GM21423 (cell line): ENCODE results near the gene GPR18.

Experiments used
- ATAC-seq: cut with Tn5 transposase; IDR thresholded peaks from one replicate; pipeline ENCODE4 v1.9.1; 2021; ENCODE audit warnings: mild to moderate bottlenecking, moderate library complexity; ENCODE audit not compliant: unreplicated experiment

The GPR18 gene, protein sequence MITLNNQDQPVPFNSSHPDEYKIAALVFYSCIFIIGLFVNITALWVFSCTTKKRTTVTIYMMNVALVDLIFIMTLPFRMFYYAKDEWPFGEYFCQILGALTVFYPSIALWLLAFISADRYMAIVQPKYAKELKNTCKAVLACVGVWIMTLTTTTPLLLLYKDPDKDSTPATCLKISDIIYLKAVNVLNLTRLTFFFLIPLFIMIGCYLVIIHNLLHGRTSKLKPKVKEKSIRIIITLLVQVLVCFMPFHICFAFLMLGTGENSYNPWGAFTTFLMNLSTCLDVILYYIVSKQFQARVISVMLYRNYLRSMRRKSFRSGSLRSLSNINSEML

DNA sequence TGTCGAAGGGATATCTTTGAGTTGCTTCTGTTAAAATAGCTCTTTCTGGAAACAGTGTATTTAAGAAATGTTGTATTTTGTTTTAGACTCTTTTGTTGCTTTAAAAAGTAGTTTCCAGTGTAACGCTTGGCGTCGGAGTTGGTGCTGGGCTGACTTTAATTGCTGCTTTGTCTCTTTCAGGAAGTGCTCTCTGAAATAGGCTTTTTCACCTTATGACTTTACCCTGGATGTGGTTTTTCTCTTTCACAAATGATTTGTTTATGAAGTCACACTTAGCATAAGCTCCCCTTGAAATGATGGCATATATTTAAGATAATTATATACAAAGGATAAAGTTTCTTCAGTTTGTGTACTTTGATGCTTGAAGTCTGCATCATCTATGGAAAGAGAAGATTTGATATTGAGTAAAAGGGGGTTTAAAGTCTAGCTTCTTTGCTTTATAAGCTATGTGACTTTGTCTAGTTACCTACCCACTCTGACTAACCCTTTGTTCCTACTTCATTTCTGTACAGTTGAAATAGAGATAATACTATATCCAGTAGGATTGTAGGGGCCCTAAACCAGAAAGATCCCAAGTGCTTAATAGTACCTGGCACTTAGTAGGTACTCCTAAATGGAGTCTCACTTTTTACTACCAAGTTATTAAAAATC, at the start of gene GPR18:
GPR18 (minus strand) TSS at position 170 of the 651 bp plus-strand sequence. CDS start 2,507 bp downstream, outside the sequence.
- peak; percentile 76 for ATAC-seq

DNA sequence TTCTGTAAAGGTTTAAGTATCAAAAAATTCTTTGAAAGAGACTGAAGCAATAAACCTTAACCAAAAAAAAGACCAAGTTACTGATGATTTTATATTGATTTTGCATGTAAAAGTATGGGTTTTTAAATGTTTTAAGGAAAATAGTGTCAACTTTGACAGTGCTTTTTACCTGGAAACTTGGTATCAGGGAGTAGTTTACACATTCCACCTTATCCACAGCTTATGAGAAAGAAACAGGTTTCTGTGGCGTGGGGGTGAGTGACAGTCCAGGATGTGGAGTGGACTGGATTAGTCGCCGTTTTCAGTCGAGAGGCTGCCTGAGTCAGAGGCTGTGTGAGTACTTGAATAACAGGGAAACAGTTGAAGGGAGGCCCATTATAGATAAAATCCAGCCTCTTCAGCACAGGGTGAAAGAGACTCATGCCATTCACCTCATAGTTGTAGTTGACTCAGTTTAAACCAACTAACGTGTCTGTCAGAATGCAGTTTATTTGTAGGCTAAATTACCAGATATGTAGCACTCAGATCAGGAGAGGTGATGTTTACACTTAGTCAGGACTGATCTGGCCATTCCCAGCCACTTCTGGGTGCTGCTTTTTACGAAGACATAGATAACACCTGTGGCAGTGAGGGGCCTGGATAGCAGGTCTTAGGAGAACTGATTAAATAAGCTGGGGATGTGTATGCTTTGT, 49.6 kb upstream of the GPR18 start:
- ATAC-seq = peak; percentile 45

DNA sequence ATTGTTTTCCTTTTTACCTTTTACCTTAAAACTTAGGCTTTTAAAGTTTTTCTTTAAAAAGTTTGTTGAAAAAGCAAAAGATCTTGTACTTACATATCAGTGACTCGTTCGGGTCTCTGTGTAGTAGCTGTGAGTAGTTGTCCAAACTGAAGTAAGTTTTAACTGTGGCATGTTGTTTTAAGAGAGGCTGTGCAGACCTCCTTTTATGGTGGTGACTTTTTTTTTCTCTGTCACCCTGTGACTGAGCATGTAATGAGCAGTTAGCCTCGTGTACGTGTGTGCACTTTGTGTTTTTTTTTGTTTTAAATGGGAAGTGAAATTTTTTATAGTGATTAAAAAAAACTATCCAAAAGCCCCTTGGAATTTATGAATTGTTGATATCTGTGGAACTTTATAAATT, 49.1 kb upstream of the GPR18 start, which contains the start of gene GPR183:
GPR183 (minus strand) TSS at position 153 of the 400 bp plus-strand sequence. CDS start 11,254 bp downstream, outside the sequence.
- ATAC-seq = peak; percentile 55

DNA sequence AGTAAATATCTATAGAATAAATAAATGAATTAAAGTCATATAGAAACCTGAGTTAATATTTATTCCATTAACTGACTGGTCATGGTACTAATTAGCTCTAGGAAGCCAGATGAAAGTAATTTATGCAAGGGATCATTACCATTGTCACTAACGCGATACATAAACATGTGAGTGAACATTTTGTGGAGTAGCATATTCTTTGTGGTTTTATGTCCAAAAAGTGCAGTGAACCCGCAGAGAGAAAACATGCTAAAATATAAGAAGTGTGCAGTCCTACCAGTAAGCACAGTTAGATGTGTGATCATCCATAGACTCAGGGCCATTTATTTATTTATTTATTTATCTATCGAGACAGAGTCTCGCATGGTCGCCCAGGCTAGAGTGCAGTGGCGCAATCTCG, 47.4 kb upstream of the GPR18 start:
- no peak for ATAC-seq

DNA sequence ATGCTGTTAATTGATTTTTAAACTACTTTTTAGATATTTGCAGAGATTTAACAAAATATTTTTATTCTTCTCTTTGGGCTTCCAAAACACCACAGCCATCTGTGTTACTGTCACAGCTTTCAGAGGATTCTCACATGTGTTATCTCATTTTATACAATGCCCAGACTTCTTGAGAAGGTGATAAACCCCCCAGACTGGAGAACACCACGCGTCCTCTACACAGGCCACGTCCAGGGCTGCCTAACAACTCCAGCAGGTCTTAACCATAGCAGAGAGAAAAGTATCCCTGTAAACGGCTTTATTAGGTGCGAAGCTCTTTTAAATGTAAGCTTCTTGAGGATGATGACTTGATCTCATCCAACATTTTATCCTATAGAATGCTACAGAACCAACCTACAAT, 47.0 kb upstream of the GPR18 start:
- ATAC-seq = no peak

DNA sequence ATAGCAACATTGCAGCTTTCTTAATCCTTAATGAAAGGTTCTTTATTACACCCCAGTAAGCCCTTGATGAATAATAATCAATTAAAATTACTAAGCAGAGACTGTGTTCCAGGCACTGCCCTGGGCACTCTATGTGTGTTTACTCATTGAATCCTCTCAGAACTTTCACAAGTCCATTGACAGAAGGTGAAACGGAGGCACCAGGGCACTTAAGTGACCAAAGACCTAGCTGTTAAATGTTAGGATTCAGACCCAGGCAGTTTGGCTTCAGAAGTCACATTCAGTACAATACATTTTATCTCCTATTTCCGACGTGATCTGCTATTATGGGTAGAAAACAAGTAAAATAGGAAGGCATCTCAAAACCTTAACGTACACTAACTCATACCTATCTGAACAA, 46.4 kb upstream of the GPR18 start:
- ATAC-seq = no peak

DNA sequence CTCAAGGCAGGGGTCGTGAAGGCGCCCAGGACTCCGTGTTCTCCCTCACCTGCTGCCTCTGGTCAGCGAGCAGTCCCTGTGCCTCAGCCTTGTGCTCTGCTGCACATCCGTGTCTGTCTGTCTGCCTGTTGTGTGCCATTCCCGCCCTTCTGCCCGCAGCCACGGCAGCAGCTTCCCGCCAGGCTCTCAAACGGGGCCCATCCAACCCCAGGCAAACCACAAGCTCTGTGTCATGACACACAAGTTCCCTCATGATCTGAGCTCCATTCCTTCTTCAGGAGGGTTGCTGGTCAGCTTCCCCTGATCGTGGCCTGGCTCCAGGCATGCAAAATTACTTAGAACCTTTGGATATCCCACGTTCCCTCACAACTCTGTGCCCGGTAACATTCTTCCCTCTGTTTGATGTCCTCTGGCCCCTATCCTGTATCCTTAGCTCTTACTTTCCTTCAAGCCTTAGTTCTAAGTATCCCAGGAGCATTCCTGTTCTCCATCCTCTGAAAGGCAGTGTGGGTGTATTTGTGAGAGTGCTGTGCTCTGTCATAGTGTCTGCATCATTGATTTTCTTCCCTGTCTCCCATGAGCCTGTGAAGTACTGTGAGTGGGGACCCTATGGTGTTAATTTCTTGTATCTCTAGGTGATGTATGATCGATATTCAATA, 45.8 kb upstream of the GPR18 start:
- ATAC-seq = no peak

DNA sequence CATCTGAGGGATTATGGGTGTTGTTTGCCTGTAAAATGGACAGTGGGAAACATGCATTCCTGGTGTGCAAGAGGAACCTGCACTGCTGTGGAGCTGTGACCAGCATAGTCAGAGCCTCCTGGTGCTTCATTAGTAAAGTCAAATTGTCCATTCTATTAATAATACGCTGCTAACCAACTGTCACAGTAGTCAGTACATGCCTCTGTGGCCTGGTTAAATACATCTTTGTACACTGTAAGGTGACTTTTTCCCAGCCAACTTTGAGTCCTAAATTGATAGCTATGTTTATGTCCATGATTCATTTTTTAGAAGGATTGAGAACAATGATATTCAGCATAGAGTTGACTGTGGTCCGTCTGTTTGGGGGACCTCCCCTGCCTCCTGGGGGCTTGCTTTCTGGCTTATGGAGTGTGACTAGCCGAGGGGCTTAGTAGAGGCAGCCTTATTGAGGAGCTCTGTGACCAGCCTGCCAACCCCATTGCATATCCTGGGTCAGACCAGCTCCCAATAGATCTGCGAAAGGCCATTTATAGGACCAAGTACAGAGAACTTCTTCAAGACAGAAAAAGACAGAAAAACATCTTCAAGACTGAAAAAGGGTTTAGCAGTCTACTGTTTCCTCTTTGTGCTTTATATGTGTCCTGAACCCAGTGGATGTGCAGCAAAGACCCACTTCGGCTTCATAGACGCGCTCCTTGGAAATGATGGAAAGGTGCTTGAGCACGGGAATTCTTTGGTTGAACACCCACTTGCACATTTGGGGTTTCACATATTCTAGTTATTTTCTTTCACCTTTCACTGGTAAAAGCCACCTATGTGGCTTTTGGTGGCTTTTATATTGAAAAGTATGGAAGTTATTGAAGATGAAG, 44.7 kb upstream of the GPR18 start:
- no peak for ATAC-seq

DNA sequence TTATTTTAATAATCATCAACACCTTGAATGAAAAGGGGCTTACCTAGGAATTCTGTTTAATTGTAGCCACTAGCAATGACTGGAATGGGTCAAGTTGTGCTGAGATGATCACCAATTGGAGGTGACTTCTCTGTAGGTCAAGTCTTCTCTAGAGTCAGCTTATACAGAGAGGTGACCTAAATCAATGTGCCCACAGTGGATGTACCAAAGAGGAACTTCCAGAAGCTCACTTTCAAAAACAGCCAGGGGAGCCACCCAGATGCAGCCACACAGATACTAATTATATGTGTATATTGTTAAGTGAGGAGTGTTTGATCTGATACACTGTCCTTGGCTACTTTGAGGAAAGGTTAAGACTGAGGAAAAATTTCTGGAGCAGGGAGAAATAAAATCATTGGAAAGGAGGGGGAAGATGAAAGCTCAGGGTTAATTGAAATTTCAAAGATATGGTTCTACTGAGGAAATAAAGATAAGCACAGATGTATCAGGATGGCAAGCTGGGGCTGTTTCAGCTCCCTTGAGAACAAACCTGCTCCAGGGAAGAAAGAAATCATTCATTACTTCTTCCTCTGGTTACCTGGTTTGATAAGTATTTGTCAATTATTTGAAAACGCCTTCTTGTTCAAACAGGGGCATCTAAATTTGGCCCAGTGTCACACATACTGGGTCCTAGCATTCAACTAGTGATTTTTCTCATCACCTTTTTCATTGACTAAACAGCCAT, 43.9 kb upstream of the GPR18 start:
- no peak for ATAC-seq

DNA sequence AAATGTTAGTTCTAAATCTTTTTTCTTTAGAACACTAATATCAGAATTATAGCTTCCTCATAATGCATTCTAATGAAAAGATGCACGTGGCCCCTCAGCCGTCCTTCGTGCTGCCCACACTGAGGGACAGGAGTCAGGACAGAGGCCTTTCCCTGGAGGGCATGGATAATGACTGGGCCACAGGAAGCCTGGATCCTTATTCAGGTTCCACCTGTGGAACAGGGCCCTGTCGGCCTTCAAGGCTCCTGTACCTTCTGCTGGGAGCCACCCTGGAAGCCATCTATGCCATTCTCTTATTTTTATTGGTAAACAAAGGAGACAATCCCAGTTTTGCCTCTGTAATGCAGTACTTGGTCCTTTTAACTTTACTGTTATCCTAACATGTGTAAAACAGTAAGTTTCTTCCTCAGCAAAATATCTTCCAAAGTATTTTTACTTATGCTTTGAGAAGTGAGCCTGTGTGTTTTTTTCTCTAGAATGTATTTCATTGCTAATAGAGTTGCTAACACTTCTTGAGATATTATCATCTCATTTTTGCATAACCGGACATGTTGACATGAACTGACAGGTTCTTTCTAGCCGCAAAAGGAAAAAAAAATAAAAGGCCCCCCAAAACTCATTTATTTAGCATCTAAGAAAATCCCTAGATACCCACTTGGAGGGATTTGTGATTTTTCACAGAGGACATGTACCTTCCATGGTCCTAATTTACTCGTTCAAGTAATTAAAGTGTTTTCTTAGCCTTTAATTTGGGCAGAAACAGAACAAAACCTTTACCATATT, 43.1 kb upstream of the GPR18 start:
- no peak for ATAC-seq

DNA sequence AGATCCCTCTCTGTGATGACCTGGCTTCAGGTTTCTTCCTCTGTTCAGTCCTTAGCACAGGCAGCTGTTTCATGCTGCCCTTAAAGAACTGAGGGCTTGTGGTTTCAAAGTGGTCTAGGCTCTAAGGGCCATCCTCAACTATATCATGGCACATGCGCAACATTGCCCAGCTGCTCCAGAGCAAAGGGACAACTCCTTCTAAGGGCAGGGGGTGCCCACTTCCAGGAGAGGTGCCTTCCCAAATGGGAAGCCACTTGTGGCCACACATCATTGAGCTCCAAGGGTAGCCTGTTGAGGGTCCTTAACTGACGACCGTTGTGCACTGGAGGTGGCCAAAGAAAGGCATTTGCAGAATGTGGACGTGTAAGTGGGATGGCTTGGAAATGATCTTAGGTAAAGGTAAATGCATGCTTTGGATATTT, 41.8 kb upstream of the GPR18 start:
- no peak for ATAC-seq

DNA sequence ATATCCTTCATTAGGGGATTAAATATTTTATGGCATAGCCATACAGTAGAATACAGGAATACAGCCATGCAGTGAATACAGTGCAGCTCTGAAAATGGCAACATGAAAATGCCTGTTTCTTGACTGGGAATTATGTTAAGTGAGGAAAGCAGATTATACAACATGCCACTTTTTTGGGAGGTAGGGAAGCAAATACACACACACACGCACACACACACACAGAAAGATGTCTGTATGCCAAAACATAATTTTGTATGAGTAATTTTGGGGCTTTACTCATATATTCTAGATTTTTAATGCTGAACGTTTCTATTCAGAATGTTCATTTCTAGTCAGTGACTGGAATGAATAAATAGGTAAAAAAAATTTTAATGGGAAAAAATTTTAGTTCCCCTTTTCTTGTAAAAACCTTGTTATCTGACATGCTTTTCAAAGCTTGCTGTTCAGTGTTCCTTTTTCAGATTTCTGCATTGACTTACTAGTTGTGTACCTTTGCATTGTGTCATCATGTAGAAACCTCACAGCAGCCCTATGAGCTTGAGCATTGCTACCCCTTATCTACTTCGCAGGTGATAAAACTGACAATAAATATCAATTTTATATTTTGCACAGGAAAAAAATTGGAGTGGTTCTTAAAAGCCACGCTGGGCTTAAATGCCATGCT, 41.2 kb upstream of the GPR18 start:
- ATAC-seq = no peak

DNA sequence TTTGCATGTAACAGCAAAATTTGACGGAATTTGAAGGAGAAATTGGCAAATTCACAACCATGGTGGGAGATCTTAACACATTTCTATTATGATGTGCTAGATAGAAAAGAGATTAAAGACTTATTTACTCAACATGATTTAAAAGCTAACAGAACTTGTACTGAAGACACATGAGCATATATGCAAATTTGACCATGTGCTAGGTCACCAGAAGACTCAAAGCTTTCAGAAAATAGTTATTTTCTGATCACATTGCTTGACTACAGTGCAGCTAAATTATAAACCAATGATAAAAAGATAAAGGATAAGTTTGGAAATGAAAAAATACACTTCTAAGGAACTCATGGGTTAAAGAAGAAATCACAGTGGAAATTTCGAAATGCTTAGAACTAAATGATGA, 39.9 kb upstream of the GPR18 start:
- no peak for ATAC-seq

DNA sequence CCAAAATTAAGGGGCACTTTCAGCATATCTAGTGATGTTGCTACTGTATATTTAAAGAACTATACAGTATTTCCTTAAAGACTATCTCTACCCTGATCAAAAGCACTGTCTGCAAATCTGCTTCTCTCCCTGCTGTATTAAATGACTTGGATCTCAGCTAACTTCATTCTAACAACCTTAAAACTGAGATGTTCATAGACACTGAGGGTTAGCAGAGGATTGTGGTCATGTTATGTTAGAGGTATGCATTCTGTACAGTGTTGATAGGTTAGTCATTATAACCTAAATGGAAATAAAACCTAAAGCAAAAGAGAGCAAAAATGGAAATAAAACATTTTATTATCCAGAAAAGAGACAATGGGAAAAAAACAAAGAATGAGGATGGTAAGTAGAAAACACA, 39.2 kb upstream of the GPR18 start:
- no peak for ATAC-seq

DNA sequence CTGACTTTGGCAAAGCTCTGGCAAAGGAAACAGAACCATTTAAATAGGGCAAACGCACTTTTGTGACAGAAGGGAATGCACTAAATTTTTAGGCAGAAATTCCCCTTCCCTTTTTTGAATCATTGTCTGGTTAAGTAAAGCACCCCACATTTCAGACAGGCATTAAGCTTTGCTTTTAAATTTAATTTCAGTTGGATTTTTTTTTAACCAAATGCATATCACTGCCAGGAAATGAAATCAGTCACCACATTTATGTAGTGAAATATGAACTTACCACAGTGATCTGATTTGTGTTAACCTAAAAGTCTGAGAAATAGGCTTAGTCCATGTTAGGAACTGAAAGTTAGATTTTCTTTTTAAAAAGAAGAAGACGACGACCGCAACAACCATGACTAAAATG, 38.2 kb upstream of the GPR18 start:
- peak; percentile 44 for ATAC-seq

DNA sequence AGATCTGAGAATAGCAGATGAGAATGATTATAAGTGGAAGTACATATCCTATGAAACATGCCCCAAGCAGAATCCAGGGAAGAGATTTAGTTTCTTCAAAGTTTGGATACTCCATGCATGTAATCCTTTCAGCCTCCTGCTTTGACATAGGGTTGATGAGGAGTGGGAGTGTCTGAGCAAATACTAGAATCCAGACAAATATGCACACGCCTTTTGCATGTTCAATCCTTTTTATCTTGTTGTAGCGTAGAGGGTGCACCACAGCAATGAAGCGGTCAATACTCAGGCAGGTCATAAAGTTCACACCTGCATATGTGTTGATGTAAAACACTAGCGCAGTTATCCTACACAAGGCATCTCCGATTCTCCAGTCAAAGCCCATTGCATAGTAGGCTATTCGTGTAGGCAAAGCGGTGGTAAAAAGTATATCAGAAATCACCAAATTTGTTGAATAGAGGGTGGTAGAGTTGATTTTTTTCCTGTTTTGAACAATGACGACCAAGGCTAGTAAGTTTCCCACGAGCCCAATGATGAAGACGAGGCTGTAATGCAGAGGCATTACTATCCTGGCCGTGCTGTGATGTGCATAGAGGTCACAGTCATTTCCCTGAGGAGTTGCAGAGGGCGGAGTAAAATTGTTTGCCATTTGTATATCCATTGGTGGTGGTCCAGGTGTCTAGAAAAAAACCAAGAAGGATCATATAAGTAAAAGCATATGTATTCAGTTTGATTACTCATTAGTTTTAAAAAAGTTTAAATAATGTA, 37.5 kb upstream of the GPR18 start:
- no peak for ATAC-seq

DNA sequence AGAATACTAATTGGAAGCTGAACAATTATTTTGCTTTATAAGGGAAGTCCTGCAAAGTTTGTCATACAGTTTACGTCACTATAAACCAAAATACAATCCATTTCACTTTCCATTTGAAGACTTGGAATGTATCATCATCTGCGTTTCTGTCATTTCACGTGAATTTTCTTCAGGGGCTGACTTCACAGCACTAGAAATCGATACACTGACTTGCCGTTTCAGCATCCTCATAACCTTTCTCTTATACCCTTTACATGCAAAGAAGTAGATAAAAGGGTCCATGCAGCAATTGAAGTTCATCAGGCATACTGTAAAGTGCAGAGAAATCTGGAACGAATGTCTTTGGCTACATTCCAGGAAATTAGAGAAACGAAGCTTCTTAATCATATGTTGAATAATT, 36.8 kb upstream of the GPR18 start:
- no peak for ATAC-seq

DNA sequence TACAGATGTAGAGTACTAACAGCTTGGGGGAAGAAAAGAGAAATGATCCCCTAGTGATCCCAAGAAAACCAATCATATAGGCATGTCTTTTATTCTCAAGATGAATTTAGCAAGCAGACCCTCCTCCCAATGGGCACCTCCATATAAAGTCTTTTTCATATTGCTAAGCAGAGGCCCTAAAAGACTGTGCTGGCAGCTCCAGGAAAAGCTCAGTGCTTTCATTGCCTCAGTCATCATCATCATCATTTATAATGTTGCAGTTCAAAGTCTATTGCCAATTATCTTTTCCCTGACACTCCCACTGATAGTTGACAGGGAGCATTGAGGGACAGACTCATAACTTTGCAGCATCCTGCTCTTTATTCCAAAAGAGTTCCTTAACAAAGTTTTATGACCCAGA, 36.0 kb upstream of the GPR18 start:
- no peak for ATAC-seq
